Stomach (tissue), 4 donors: ENCODE measurements around the gene MAST2.

Experiments used
- EP300 ChIP-seq: sonication (generic); formaldehyde crosslinking; IDR thresholded peaks from one replicate; pipeline ENCODE4 v1.6.1; 2017; ENCODE audit warnings: antibody characterized with exemption
- POLR2A ChIP-seq, 4 donors: fragments of 450-650 bp; IDR thresholded peaks; one replicate each; pipeline ENCODE4 v1.6.1; 2016; ENCODE audit warnings: antibody characterized with exemption in 4 of 4, control low read depth in 2 of 4, mild to moderate bottlenecking in 1 of 4, moderate library complexity in 1 of 4
- POLR2AphosphoS5 ChIP-seq, 3 donors: sonication (generic); formaldehyde crosslinking; IDR thresholded peaks; one replicate each; pipeline ENCODE4 v1.6.1; 2016; ENCODE audit warnings: antibody characterized with exemption in 3 of 3
- TF ChIP-seq, protein P1 (sequence below), 7 experiments: fragments of 450-650 bp in 4 of 7; fragments of 200-600 bp in 3 of 7; sonication (generic) in 3 of 7; IDR thresholded peaks; one replicate each; pipeline ENCODE4 v1.5.1; 2016 to 2019; ENCODE audit warnings: antibody characterized with exemption in 7 of 7, control low read depth in 2 of 7, mild to moderate bottlenecking in 1 of 7

DNA sequence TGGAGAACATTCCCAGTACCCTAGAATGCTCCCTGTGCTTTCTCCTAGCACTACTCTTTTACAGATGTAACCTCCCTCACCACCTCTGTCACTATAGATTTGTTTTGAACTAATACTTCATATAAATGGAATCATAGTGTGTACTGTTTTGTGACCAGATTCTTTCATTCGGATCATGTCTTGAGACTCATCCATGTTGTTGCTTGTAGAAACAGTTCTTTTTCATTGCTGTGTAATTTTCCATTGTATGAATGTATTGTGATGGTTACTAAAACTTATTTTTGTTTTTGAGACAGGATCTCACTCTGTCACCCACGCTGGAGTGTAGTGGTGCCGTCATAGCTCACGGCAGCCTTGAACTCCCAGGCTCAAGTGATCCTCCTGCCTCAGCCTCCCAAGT, 2.7 kb downstream of the MAST2 start:
- TF ChIP-seq, protein P1, sequence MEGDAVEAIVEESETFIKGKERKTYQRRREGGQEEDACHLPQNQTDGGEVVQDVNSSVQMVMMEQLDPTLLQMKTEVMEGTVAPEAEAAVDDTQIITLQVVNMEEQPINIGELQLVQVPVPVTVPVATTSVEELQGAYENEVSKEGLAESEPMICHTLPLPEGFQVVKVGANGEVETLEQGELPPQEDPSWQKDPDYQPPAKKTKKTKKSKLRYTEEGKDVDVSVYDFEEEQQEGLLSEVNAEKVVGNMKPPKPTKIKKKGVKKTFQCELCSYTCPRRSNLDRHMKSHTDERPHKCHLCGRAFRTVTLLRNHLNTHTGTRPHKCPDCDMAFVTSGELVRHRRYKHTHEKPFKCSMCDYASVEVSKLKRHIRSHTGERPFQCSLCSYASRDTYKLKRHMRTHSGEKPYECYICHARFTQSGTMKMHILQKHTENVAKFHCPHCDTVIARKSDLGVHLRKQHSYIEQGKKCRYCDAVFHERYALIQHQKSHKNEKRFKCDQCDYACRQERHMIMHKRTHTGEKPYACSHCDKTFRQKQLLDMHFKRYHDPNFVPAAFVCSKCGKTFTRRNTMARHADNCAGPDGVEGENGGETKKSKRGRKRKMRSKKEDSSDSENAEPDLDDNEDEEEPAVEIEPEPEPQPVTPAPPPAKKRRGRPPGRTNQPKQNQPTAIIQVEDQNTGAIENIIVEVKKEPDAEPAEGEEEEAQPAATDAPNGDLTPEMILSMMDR (IDR thresholded peaks at IDR 0.05), result no peak
- TF ChIP-seq POLR2A (IDR thresholded peaks at IDR 0.05), result no peak
- no peak for TF ChIP-seq EP300
- no peak for TF ChIP-seq POLR2AphosphoS5 (IDR thresholded peaks at IDR 0.05)
